Measurements from ENCODE around the gene ZFHX2. TPM values are rescaled to one million over a fixed set of nuclear protein-coding genes. Genes with fewer than 3 reads are reported as not detected.
A peak's percentile ranks its signal among the peaks of the same experiment; 100 is the strongest.

The ZFHX2 gene
- total RNA-seq, 1 donor from 2014 or later: 2.3 TPM

DNA sequence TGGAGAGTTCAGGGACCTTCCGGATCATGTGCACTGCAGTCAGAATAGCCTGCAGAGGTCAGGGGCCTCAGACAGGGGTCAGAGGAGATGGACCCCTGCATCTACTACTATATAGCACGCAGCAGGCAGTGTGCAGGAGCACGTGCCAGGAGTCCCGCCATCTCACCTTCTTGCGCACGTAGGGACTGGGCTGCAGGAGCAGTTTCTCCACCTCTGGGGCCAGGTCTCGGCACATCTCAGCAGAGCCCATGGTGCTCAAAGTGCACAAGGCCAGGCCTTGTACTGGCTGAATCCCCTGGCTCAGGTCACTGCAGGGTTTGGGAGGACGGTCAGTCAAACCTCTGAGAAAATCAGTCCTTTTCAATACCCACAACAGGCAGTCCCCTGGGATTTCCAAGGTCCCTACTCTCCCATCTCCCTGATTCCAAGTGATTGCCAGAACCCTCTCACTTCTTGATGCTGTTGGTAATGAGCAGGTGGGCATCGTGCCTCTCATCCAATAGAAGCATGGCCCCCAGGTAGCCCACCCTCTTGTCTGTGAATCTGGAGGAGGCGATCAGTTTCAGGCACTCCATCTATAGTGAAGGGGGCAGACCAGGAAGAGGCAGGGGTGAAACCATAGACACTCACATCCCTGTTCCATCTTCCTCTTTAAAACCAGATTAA is 14.7 kb upstream of the ZFHX2 start:
- no peak for DNase-seq (ENCODE audit: low read depth)
- Histone ChIP-seq H3K36me3 (ENCODE audit: control insufficient read depth, insufficient read depth, low read length) (peaks cover 3% of the 10 kb centered on the region), H3K27me3 (ENCODE audit: control insufficient read depth, insufficient read depth, low read length) (peaks cover 5% of the 10 kb centered on the region), H3K4me3 (ENCODE audit: low read depth, low read length) (peak overlapping the region; percentile 69)
- TF ChIP-seq, protein P1, sequence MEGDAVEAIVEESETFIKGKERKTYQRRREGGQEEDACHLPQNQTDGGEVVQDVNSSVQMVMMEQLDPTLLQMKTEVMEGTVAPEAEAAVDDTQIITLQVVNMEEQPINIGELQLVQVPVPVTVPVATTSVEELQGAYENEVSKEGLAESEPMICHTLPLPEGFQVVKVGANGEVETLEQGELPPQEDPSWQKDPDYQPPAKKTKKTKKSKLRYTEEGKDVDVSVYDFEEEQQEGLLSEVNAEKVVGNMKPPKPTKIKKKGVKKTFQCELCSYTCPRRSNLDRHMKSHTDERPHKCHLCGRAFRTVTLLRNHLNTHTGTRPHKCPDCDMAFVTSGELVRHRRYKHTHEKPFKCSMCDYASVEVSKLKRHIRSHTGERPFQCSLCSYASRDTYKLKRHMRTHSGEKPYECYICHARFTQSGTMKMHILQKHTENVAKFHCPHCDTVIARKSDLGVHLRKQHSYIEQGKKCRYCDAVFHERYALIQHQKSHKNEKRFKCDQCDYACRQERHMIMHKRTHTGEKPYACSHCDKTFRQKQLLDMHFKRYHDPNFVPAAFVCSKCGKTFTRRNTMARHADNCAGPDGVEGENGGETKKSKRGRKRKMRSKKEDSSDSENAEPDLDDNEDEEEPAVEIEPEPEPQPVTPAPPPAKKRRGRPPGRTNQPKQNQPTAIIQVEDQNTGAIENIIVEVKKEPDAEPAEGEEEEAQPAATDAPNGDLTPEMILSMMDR (IDR thresholded peaks at IDR 0.05; ENCODE audit: insufficient read depth, low read length, poor library complexity, severe bottlenecking): no peak

DNA sequence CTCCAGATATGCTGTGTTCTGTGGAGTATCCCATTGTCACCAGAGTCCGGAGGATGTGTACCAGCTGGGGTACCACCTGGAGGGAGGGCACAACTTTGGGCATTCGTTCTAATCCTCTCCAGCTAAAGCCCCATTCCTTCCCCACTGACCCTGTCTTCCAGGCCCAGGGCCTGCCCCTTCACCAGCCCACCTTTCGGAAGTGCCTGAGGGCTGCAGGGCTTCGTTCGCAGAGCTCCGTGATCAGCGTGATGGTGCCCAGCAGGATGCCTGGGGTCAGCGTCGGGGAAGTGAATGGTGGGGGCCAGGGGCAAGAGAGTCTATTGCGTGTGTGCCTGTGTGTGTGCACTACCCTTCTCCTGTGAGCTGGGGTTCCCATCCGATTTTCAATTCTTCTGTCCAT is 14.1 kb upstream of the ZFHX2 start:
- DNase-seq (ENCODE audit: low read depth): no peak
- TF ChIP-seq, protein P1 (IDR thresholded peaks at IDR 0.05; ENCODE audit: insufficient read depth, low read length, poor library complexity, severe bottlenecking): no peak

GRCh38 chr14:23564876-23565275 is 13.3 kb upstream of the ZFHX2 start:
- TF ChIP-seq, protein P1 (IDR thresholded peaks at IDR 0.05; ENCODE audit: insufficient read depth, low read length, poor library complexity, severe bottlenecking): no peak
- Histone ChIP-seq H3K27me3 (ENCODE audit: control insufficient read depth, insufficient read depth, low read length) (no peaks in the 10 kb centered on the region), H3K4me3 (ENCODE audit: low read depth, low read length) (no peak overlapping the region), H3K36me3 (ENCODE audit: control insufficient read depth, insufficient read depth, low read length) (peaks cover 3% of the 10 kb centered on the region)
- DNase-seq (ENCODE audit: low read depth): no peak

More for the DNA sequence above, 14.1 kb upstream of the ZFHX2 start:
- Histone ChIP-seq H3K4me3 (ENCODE audit: low read depth, low read length) (no peak overlapping the region), H3K27me3 (ENCODE audit: control insufficient read depth, insufficient read depth, low read length) (no peaks in the 10 kb centered on the region), H3K36me3 (ENCODE audit: control insufficient read depth, insufficient read depth, low read length) (peaks cover 3% of the 10 kb centered on the region)

GRCh38 chr14:23564181-23564812 is 12.7 kb upstream of the ZFHX2 start:
- no peaks in the 10 kb centered on the region for H3K27me3 ChIP-seq (ENCODE audit: control insufficient read depth, insufficient read depth, low read length)
- TF ChIP-seq, protein P1 (IDR thresholded peaks at IDR 0.05; ENCODE audit: insufficient read depth, low read length, poor library complexity, severe bottlenecking): no peak
- no peak overlapping the region for H3K4me3 ChIP-seq (ENCODE audit: low read depth, low read length)
- H3K36me3 ChIP-seq (ENCODE audit: control insufficient read depth, insufficient read depth, low read length): peaks cover 5% of the 10 kb centered on the region
- DNase-seq (ENCODE audit: low read depth): no peak

DNA sequence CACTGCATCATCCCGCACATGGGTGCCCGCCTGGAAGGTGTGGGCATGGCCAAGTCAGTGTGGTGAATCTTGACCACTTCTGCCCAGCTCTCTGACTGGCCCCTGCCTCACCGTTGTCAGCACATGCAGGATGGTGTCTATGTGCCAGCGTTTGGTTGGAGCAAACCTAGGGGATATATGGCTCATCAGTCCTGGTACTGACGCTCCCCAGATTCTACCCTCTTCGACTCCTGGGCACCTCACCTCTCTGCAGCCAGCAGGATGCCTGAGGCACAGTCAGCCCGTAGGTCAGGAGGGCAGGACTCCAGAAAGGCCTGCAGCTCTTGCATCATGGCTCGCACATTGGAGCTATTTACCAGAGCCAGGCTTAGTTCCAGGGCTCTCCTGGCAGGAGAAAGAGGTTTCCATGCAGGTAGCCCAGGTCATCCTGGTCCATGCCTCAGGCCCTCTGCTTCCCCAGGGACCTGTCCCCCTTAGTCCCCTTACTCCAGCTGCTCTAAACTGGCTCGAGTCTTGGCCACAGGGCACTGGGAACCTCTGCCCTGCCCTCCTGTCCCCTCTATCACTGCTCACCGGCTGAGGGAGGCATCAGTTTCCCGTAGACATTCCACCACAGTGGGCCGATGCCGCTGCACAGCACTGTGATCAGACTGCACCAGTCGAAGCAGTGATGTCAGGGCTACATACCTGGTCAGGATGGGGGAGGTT is 12.1 kb upstream of the ZFHX2 start:
- no peak for DNase-seq (ENCODE audit: low read depth)
- no peak overlapping the region for H3K4me3 ChIP-seq (ENCODE audit: low read depth, low read length)
- no peaks in the 10 kb centered on the region for H3K27me3 ChIP-seq (ENCODE audit: control insufficient read depth, insufficient read depth, low read length)
- H3K36me3 ChIP-seq (ENCODE audit: control insufficient read depth, insufficient read depth, low read length): peaks cover 7% of the 10 kb centered on the region
- TF ChIP-seq, protein P1 (IDR thresholded peaks at IDR 0.05; ENCODE audit: insufficient read depth, low read length, poor library complexity, severe bottlenecking): no peak

Measured in kidney epithelial cell (primary cell).